Esophagus muscularis mucosa (tissue), 4 donors: ENCODE data around the gene TMEM132A.

Source experiments
- CTCF ChIP-seq, 3 experiments: fragments of 200-600 bp in 2 of 3; fragments of 450-650 bp in 1 of 3; sonication (generic) in 2 of 3; IDR thresholded peaks; one replicate each; pipeline ENCODE4 v1.5.1; 2017 to 2019; ENCODE audit warnings: antibody characterized with exemption in 3 of 3, mild to moderate bottlenecking in 2 of 3, moderate library complexity in 1 of 3
- EP300 ChIP-seq: sonication (generic); formaldehyde crosslinking; IDR thresholded peaks from one replicate; pipeline ENCODE4 v1.6.1; 2017; ENCODE audit warnings: antibody characterized with exemption
- POLR2A ChIP-seq: fragments of 450-650 bp; IDR thresholded peaks from one replicate; pipeline ENCODE4 v1.6.1; 2017; ENCODE audit warnings: antibody characterized with exemption, moderate library complexity, mild to moderate bottlenecking, low read depth

DNA sequence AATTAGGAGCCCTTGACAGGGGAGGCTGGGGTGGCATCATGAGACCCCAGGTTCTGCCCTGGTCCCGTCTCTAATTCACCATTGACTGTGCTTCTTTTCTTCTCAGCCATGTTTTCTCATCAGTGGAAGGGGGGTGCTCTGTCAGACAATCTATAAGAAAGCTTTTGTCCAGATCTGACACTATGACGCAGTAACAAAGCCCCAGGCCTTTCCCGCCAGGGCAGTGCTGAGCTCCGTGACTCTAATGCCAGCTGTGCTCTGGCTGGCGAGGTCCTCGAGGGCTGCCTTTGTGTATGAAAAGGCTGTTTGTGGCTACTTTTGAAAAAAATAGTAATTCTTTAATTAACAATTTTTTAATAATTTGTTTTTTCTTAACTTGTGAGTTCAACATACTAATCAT lies 50.5 kb downstream of the TMEM132A start:
- no peak for TF ChIP-seq CTCF (IDR thresholded peaks at IDR 0.05)
- no peak for TF ChIP-seq EP300
- TF ChIP-seq POLR2A: no peak
